GM23338 (cell line): Measurements from ENCODE around the gene NTPCR. TPM values are rescaled to one million over a fixed set of nuclear protein-coding genes. Genes with fewer than 3 reads are reported as not detected.

ENCODE experiments used
- ATAC-seq: fragments of 200-7000 bp; cut with Tn5 transposase; 3 replicates; pipeline ENCODE4 v1.9.1; 2020
- DNase-seq: peaks from one replicate; pipeline ENCODE4 v3.0.0-alpha.2; 2015; ENCODE audit warnings: low spot score
- H2AFZ ChIP-seq: fragments of 200-600 bp; sonication (generic); 2 replicates; pipeline ENCODE4 v1.8.0; 2016; ENCODE audit warnings: antibody characterized with exemption, mild to moderate bottlenecking, moderate library complexity
- H3F3A ChIP-seq: fragments of 200-600 bp; sonication (generic); replicated peaks from 2 replicates; pipeline ENCODE4 v1.8.0; 2017; ENCODE audit warnings: antibody characterized with exemption, mixed run types, low read depth
- H3K27ac ChIP-seq: fragments of 200-600 bp; sonication (generic); 2 replicates; pipeline ENCODE4 v1.6.1; 2016; ENCODE audit warnings: low read depth
- H3K27me3 ChIP-seq: fragments of 200-600 bp; sonication (generic); 2 replicates; pipeline ENCODE4 v1.8.0; 2016; ENCODE audit warnings: mild to moderate bottlenecking, mixed run types, moderate library complexity; ENCODE audit not compliant: insufficient read depth
- H3K36me3 ChIP-seq: fragments of 200-600 bp; sonication (generic); 2 replicates; pipeline ENCODE4 v1.8.0; 2016; ENCODE audit warnings: mild to moderate bottlenecking; ENCODE audit not compliant: insufficient read depth
- H3K4me1 ChIP-seq: fragments of 200-600 bp; sonication (generic); 2 replicates; pipeline ENCODE4 v1.8.0; 2016; ENCODE audit warnings: mild to moderate bottlenecking, moderate library complexity; ENCODE audit not compliant: insufficient read depth
- H3K4me2 ChIP-seq: fragments of 200-600 bp; sonication (generic); 2 replicates; pipeline ENCODE4 v1.7.1; 2017; ENCODE audit warnings: mixed run types
- H3K4me3 ChIP-seq: fragments of 200-600 bp; sonication (generic); 2 replicates; pipeline ENCODE4 v1.6.1; 2016; ENCODE audit warnings: mixed run types
- H3K79me2 ChIP-seq: fragments of 200-600 bp; sonication (generic); replicated peaks from 2 replicates; pipeline ENCODE4 v1.8.0; 2017; ENCODE audit warnings: mild to moderate bottlenecking; ENCODE audit not compliant: insufficient read depth
- H3K9me2 ChIP-seq: fragments of 200-600 bp; sonication (generic); 2 replicates; pipeline ENCODE4 v1.8.0; 2017; ENCODE audit not compliant: insufficient read depth
- H4K20me1 ChIP-seq: fragments of 200-600 bp; sonication (generic); replicated peaks from 2 replicates; pipeline ENCODE4 v1.8.0; 2017; ENCODE audit warnings: mild to moderate bottlenecking; ENCODE audit not compliant: insufficient read depth
- H3K27ac Mint-ChIP-seq: 2 replicates; pipeline ENCODE4 v1.8.0; 2020; ENCODE audit warnings: inconsistent platforms, mild to moderate bottlenecking, moderate library complexity, mixed read lengths
- H3K27me3 Mint-ChIP-seq: 3 replicates; pipeline ENCODE4 v1.8.0; 2022; ENCODE audit warnings: low read depth, mild to moderate bottlenecking, moderate library complexity, mixed read lengths, inconsistent platforms; ENCODE audit not compliant: insufficient read depth, poor library complexity
- H3K36me3 Mint-ChIP-seq: 3 replicates; pipeline ENCODE4 v1.8.0; 2021; ENCODE audit warnings: low read depth, mild to moderate bottlenecking, inconsistent platforms, moderate library complexity, mixed read lengths
- H3K4me1 Mint-ChIP-seq: 3 replicates; pipeline ENCODE4 v1.8.0; 2020; ENCODE audit warnings: mild to moderate bottlenecking, inconsistent platforms, mixed read lengths
- H3K4me3 Mint-ChIP-seq: 3 replicates; pipeline ENCODE4 v1.8.0; 2021; ENCODE audit warnings: moderate library complexity, mild to moderate bottlenecking, inconsistent platforms, mixed read lengths
- H3K9me3 Mint-ChIP-seq: 3 replicates; pipeline ENCODE4 v1.8.0; 2020; ENCODE audit warnings: moderate library complexity, mild to moderate bottlenecking, inconsistent platforms, mixed read lengths
- ETS1 ChIP-seq: IDR thresholded peaks from 2 replicates; pipeline ENCODE4 v1.6.1; 2016; ENCODE audit warnings: antibody characterized with exemption
- EZH2 ChIP-seq: fragments of 200-600 bp; sonication (generic); IDR thresholded peaks from one replicate; pipeline ENCODE4 v1.8.0; 2017; ENCODE audit warnings: antibody characterized with exemption, mild to moderate bottlenecking, low read depth; ENCODE audit not compliant: unreplicated experiment
- EZH2phosphoT487 ChIP-seq: fragments of 200-600 bp; sonication (generic); IDR thresholded peaks from one replicate; pipeline ENCODE4 v1.8.1; 2018; ENCODE audit warnings: antibody characterized with exemption; ENCODE audit not compliant: unreplicated experiment
- NANOG ChIP-seq: IDR thresholded peaks from 2 replicates; pipeline ENCODE4 v1.6.1; 2016; ENCODE audit warnings: antibody characterized with exemption, borderline replicate concordance
- REST ChIP-seq: IDR thresholded peaks from one replicate; pipeline ENCODE4 v1.6.1; 2018; ENCODE audit warnings: antibody characterized with exemption; ENCODE audit not compliant: unreplicated experiment
- ZNF114 ChIP-seq: fragments of 250-450 bp; sonication (Bioruptor Pico); IDR thresholded peaks from 2 replicates; pipeline ENCODE4 v1.5.0; 2020; ENCODE audit warnings: mild to moderate bottlenecking, moderate library complexity
- ZNF331 ChIP-seq: fragments of 250-450 bp; sonication (Bioruptor Pico); IDR thresholded peaks from 2 replicates; pipeline ENCODE4 v1.5.0; 2020; ENCODE audit warnings: low read depth, mild to moderate bottlenecking, moderate library complexity
- ZNF462 ChIP-seq: fragments of 250-450 bp; sonication (Bioruptor Pico); IDR thresholded peaks from 2 replicates; pipeline ENCODE4 v1.5.0; 2020; ENCODE audit warnings: mild to moderate bottlenecking, moderate library complexity
- polyA plus RNA-seq: library from polyadenylated mRNA; unstranded; fragments of >200 nt; fragmentation: Nextera tagmentation; extraction: Ambion mirVana; gene quantifications from 2 replicates; pipeline ENCODE4 v1.2.1, GENCODE V29; 2016
- total RNA-seq: library from RNA; depleted of rRNA; stranded (reverse); fragments of >200 nt; shearing (Covaris generic); gene quantifications from 2 replicates; pipeline ENCODE4 v1.2.3, GENCODE V29; 2014

The NTPCR gene
- total and polyA plus RNA-seq, 2 experiments from 2014 or later = 64.1 to 150 TPM

GRCh38 chr1:233022246-233022645 is 71.8 kb downstream of the NTPCR start:
- Mint-ChIP-seq H3K4me1 (peaks cover 29% of the 10 kb centered on the region), H3K27ac (peak overlapping the region; percentile 18; the same call in 1 of the 2 replicates)
- H3K4me2 ChIP-seq = no peak overlapping the region

GRCh38 chr1:233024199-233024598 is 73.8 kb downstream of the NTPCR start:
- Mint-ChIP-seq H3K4me3 (no peak overlapping the region), H3K27ac (0 out of 2 replicates have a peak overlapping the region, but pooled peaks have one; percentile 3), H3K36me3 (peaks cover 23% of the 10 kb centered on the region), H3K27me3 (peaks cover 9% of the 10 kb centered on the region), H3K9me3 (no peaks in the 10 kb centered on the region; the same call in 2 of the 3 replicates), H3K4me1 (peaks cover 34% of the 10 kb centered on the region)
- Histone ChIP-seq H4K20me1 (no peaks in the 10 kb centered on the region; the same call in 1 of the 2 replicates), H3K27ac (no peak overlapping the region), H3K79me2 (no peaks in the 10 kb centered on the region), H3K4me3 (no peak overlapping the region), H3K4me2 (no peak overlapping the region), H3F3A (no peaks in the 10 kb centered on the region), H3K36me3 (no peaks in the 10 kb centered on the region; the same call in 1 of the 2 replicates), H3K27me3 (no peaks in the 10 kb centered on the region), H3K4me1 (peaks cover 23% of the 10 kb centered on the region), H3K9me2 (no peaks in the 10 kb centered on the region), H2AFZ (no peak overlapping the region)
- DNase-seq (no peak), ATAC-seq (no peak)
- no peak for TF ChIP-seq REST
- no peak for TF ChIP-seq EZH2phosphoT487
- no peak for TF ChIP-seq ZNF462 (CRISPR knock-in tag)
- no peak for TF ChIP-seq ETS1
- TF ChIP-seq EZH2 = no peak
- no peak for TF ChIP-seq ZNF331 (CRISPR knock-in tag)
- no peak for TF ChIP-seq ZNF114 (CRISPR knock-in tag)

More at GRCh38 chr1:233022246-233022645, 71.8 kb downstream of the NTPCR start:
- ATAC-seq (no peak), DNase-seq (no peak)
- Mint-ChIP-seq H3K9me3 (no peaks in the 10 kb centered on the region; the same call in 2 of the 3 replicates), H3K27me3 (peaks cover 9% of the 10 kb centered on the region), H3K36me3 (peaks cover 39% of the 10 kb centered on the region), H3K4me3 (no peak overlapping the region)
- Histone ChIP-seq H3K9me2 (no peaks in the 10 kb centered on the region), H3K79me2 (no peaks in the 10 kb centered on the region), H3K4me1 (peaks cover 14% of the 10 kb centered on the region), H3K36me3 (no peaks in the 10 kb centered on the region; the same call in 1 of the 2 replicates), H3K27ac (no peak overlapping the region), H3F3A (no peaks in the 10 kb centered on the region), H4K20me1 (no peaks in the 10 kb centered on the region; the same call in 1 of the 2 replicates), H2AFZ (no peak overlapping the region), H3K4me3 (no peak overlapping the region), H3K27me3 (no peaks in the 10 kb centered on the region)
- TF ChIP-seq NANOG = no peak
